HL-60 (cell line): ENCODE measurements around the gene ATF2.

ENCODE experiments used
- GABPA ChIP-seq: IDR thresholded peaks from 2 replicates; pipeline ENCODE4 v1.6.1; 2012; ENCODE audit warnings: low read depth
- POLR2AphosphoS5 ChIP-seq: IDR thresholded peaks from 2 replicates; pipeline ENCODE4 v1.6.1; 2012; ENCODE audit warnings: low read depth
- SPI1 ChIP-seq: IDR thresholded peaks from 2 replicates; pipeline ENCODE4 v1.6.1; 2012; ENCODE audit warnings: low read depth, mild to moderate bottlenecking, borderline replicate concordance
- TF ChIP-seq, protein P1 (sequence below): IDR thresholded peaks from one replicate; pipeline ENCODE4 v1.5.1; 2011; ENCODE audit warnings: low read length, control low read depth, inconsistent platforms; ENCODE audit not compliant: insufficient read depth
- TF ChIP-seq, protein P2 (sequence below): IDR thresholded peaks from 2 replicates; pipeline ENCODE4 v1.6.1; 2012; ENCODE audit warnings: low read depth; ENCODE audit not compliant: insufficient replicate concordance

DNA sequence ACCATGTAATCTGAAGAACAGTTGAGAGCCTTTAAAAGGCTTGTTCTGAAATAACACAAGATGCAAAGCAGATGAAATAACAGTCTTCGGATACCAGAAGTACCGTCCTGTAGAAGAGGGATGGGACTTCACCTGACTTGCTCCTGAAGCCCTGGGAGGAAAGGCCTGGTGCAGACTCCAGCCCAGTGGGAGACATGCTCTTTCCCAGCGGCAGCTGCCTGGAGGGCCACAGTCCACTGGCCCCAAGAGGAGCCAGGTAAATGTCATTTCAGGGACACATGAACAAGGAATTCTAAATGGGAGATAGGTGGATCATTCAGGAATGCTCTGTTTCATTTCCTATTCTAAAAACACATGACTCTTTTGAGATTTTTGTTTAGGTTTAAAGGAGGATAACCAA, 140.2 kb downstream of the ATF2 start:
- TF ChIP-seq, protein P1, sequence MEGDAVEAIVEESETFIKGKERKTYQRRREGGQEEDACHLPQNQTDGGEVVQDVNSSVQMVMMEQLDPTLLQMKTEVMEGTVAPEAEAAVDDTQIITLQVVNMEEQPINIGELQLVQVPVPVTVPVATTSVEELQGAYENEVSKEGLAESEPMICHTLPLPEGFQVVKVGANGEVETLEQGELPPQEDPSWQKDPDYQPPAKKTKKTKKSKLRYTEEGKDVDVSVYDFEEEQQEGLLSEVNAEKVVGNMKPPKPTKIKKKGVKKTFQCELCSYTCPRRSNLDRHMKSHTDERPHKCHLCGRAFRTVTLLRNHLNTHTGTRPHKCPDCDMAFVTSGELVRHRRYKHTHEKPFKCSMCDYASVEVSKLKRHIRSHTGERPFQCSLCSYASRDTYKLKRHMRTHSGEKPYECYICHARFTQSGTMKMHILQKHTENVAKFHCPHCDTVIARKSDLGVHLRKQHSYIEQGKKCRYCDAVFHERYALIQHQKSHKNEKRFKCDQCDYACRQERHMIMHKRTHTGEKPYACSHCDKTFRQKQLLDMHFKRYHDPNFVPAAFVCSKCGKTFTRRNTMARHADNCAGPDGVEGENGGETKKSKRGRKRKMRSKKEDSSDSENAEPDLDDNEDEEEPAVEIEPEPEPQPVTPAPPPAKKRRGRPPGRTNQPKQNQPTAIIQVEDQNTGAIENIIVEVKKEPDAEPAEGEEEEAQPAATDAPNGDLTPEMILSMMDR: no peak
- TF ChIP-seq, protein P2, sequence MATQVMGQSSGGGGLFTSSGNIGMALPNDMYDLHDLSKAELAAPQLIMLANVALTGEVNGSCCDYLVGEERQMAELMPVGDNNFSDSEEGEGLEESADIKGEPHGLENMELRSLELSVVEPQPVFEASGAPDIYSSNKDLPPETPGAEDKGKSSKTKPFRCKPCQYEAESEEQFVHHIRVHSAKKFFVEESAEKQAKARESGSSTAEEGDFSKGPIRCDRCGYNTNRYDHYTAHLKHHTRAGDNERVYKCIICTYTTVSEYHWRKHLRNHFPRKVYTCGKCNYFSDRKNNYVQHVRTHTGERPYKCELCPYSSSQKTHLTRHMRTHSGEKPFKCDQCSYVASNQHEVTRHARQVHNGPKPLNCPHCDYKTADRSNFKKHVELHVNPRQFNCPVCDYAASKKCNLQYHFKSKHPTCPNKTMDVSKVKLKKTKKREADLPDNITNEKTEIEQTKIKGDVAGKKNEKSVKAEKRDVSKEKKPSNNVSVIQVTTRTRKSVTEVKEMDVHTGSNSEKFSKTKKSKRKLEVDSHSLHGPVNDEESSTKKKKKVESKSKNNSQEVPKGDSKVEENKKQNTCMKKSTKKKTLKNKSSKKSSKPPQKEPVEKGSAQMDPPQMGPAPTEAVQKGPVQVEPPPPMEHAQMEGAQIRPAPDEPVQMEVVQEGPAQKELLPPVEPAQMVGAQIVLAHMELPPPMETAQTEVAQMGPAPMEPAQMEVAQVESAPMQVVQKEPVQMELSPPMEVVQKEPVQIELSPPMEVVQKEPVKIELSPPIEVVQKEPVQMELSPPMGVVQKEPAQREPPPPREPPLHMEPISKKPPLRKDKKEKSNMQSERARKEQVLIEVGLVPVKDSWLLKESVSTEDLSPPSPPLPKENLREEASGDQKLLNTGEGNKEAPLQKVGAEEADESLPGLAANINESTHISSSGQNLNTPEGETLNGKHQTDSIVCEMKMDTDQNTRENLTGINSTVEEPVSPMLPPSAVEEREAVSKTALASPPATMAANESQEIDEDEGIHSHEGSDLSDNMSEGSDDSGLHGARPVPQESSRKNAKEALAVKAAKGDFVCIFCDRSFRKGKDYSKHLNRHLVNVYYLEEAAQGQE: no peak
- TF ChIP-seq POLR2AphosphoS5 (no peak), GABPA (no peak), SPI1 (no peak)
